Left lobe of liver (tissue), 2 donors: ENCODE results near the gene PPEF1. TPM values are rescaled to one million over a fixed set of nuclear protein-coding genes. Genes with fewer than 3 reads are reported as not detected.
A peak's percentile ranks its signal among the peaks of the same experiment; 100 is the strongest.
"Not testable (repeated sequence)": the region's sequence is repeated elsewhere in the genome, so short reads cannot be mapped to it uniquely, and the experiment has no call there.

Experiments used
- ATAC-seq: fragments of 200-7000 bp; cut with Tn5 transposase; one replicate; pipeline ENCODE4 v1.9.1; 2020; ENCODE audit warnings: mild to moderate bottlenecking, moderate library complexity
- DNase-seq: peaks from one replicate; pipeline ENCODE4 v3.0.0-alpha.2; 2020; ENCODE audit warnings: low spot score
- total RNA-seq: library from RNA; stranded (reverse); gene quantifications from one replicate; pipeline ENCODE4 v1.2.1, GENCODE V29; 2021
- donor health status: DM: no; HTN: no; CAD: no; lungs with moderate emphysema.
- donor health status: DM: no; HTN: yes; CAD: no.

Gene PPEF1
- total RNA-seq, 1 donor from 2014 or later: not detected

GRCh38 chrX:18789916-18790315 is 82.5 kb downstream of the PPEF1 start:
- no peak for ATAC-seq
- no peak for DNase-seq

- DNase-seq (no peak), ATAC-seq (no peak)
Measured at GRCh38 chrX:18792828-18793227, 85.4 kb downstream of the PPEF1 start.

- ATAC-seq (no peak), DNase-seq (no peak)
Measured at GRCh38 chrX:18793601-18794089, 86.2 kb downstream of the PPEF1 start.

- DNase-seq (no peak), ATAC-seq (no peak)
Measured at GRCh38 chrX:18797141-18797540, 89.7 kb downstream of the PPEF1 start.

GRCh38 chrX:18799911-18800310 is 92.5 kb downstream of the PPEF1 start:
- no peak for DNase-seq
- ATAC-seq: no peak

GRCh38 chrX:18809641-18810040 is 102.2 kb downstream of the PPEF1 start:
- no peak for ATAC-seq
- no peak for DNase-seq

- DNase-seq (no peak), ATAC-seq (no peak)
Measured at GRCh38 chrX:18810416-18810815, 103.0 kb downstream of the PPEF1 start.

- ATAC-seq (no peak), DNase-seq (no peak)
Measured at GRCh38 chrX:18825375-18825774, 117.9 kb downstream of the PPEF1 start.

GRCh38 chrX:18828832-18829404 is 121.5 kb downstream of the PPEF1 start:
- no peak for ATAC-seq
- no peak for DNase-seq

GRCh38 chrX:18833071-18833731 is 125.8 kb downstream of the PPEF1 start:
- ATAC-seq: peak; percentile 88
- DNase-seq: peak; percentile 82

GRCh38 chrX:18847901-18848300 is 140.5 kb downstream of the PPEF1 start:
- ATAC-seq, DNase-seq: not testable (repeated sequence)

GRCh38 chrX:18855919-18856644 is 148.6 kb downstream of the PPEF1 start:
- DNase-seq (no peak), ATAC-seq (no peak)

- ATAC-seq (no peak), DNase-seq (no peak)
Measured at GRCh38 chrX:18856645-18856997, 149.2 kb downstream of the PPEF1 start.

GRCh38 chrX:18861511-18861910 is 154.1 kb downstream of the PPEF1 start:
- ATAC-seq (no peak), DNase-seq (no peak)

GRCh38 chrX:18864390-18864920 is 157.0 kb downstream of the PPEF1 start:
- DNase-seq: no peak
- no peak for ATAC-seq

GRCh38 chrX:18871161-18871890 is 163.9 kb downstream of the PPEF1 start:
- ATAC-seq: no peak
- no peak for DNase-seq

GRCh38 chrX:18871970-18872369 is 164.5 kb downstream of the PPEF1 start:
- ATAC-seq (no peak), DNase-seq (no peak)

- DNase-seq: no peak
- no peak for ATAC-seq
Measured at GRCh38 chrX:18872621-18873020, 165.2 kb downstream of the PPEF1 start.

GRCh38 chrX:18873189-18873791 is 165.8 kb downstream of the PPEF1 start:
- no peak for ATAC-seq
- no peak for DNase-seq

- no peak for ATAC-seq
- DNase-seq: no peak
Measured at GRCh38 chrX:18873836-18874235, 166.4 kb downstream of the PPEF1 start.
